ENCODE results near the gene CUZD1. TPM values are rescaled to one million over a fixed set of nuclear protein-coding genes. Genes with fewer than 3 reads are reported as not detected.
A peak's percentile ranks its signal among the peaks of the same experiment; 100 is the strongest.

Gene CUZD1
- total and polyA plus RNA-seq, 9 of the 15 experiments (the other 6 are each of a cell fraction or from before 2014, with no cell fraction given) = 0.51 to 1.7 (median 1.1) TPM

DNA sequence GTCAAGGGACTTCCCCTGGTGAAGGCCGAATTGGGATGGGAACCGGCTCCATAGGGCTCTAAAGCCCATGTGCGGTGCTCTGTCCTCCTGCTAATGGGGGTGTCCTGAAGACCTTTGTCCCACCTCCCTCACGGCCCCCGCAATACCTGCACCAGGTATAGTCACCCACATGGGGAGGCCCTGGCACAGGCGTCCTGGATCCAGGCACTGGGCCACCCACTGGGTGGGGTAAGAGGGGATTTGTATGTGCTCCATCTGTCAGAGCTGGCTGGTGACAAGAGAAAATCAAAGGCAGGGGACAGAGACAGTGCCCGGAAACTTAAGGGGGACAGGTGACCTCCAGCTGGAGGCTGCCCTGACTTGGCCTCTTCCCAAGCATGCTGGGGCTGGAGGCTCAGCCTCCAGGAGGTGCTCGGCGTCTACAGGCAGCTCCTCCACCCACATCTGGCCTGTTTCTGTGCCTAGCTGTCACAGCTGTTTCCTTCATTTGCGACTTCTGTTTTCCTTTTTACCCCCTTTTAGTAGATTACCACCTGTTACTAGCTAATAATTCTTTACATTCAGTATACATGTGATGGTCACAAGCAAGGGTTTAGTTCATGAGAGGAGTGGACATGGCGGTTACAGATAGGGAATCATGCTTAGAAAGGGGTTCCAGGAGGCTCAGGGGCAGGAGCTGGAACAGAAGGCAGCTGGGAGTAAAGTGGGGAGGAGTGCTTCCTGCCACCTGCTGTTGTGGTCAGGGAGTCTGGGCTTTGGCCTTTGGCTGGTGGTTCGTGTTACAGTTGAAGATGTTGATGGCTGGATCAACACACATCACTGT lies 2.3 kb upstream of the CUZD1 start:
- Histone ChIP-seq H3K36me3 (ENCODE audit: control insufficient read depth, insufficient read depth, low read length) (peaks cover 25% of the 10 kb centered on the region; the same call in 2 of the 3 replicates), H3K4me2 (ENCODE audit: insufficient read depth, low read length) (no peak overlapping the region), H3K27ac (ENCODE audit: extremely low read depth, low read depth, low read length) (no peak overlapping the region), H3K4me3 (no peak overlapping the region), H3K4me1 (replicated peaks in 1 of 2; ENCODE audit: control insufficient read depth in 2 of 2, insufficient read depth in 2 of 2, low read length in 2 of 2) (no peaks in the 10 kb centered on the region; a peak in 1 of 5 replicates), H3K9ac (ENCODE audit: insufficient read depth in 1 of 2, low read depth in 2 of 2, low read length in 2 of 2) (no peak overlapping the region), H2AFZ (ENCODE audit: low read depth, low read length) (no peak overlapping the region), H3K9me3 (replicated peaks; ENCODE audit: control insufficient read depth, insufficient read depth, low read depth, low read length) (no peaks in the 10 kb centered on the region), H3K27me3 (ENCODE audit: control insufficient read depth in 2 of 2, insufficient read depth in 2 of 2, low read length in 2 of 2) (no peaks in the 10 kb centered on the region), H3K9me1 (ENCODE audit: control insufficient read depth, insufficient read depth, low read length) (no peaks in the 10 kb centered on the region), H3K79me2 (ENCODE audit: control insufficient read depth, insufficient read depth, low read length) (no peaks in the 10 kb centered on the region), H4K20me1 (replicated peaks; ENCODE audit: control insufficient read depth, insufficient read depth, low read length) (no peaks in the 10 kb centered on the region)
- ChIA-PET POLR2A (interaction anchor here (0.6 kb wide), 1 partner anchor 324 kb away, joined by 3 read pairs; no protein-coding TSS in a partner anchor), CTCF (ENCODE audit: low intra/inter-chr PET ratio) (no interaction called here)
- in situ Hi-C loops (cut with MboI) = no loop called here
- 87% methylated on average over 9 of the region's 12 CpGs for WGBS (ENCODE audit: insufficient coverage, low coverage, missing lambda C conversion rate)
- peak in 1 of 4 experiments; percentile 7 for DNase-seq (ENCODE audit: extremely low read depth in 1 of 4, low spot score in 3 of 4)
- ATAC-seq = no peak; the same call in 2 of the 3 replicates
- no TSS peak for BruUV-seq (replicated peaks)
- FAIRE-seq = no peak
- intact Hi-C loops (cut with micrococcal nuclease) = no loop called here
- TF ChIP-seq, protein P1, sequence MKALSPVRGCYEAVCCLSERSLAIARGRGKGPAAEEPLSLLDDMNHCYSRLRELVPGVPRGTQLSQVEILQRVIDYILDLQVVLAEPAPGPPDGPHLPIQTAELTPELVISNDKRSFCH (CRISPR knock-in tag; IDR thresholded peaks at IDR 0.05) = no peak
- TF ChIP-seq, protein P1 (tag; IDR thresholded peaks at IDR 0.05) = 0 out of 2 replicates have a peak, but pooled peaks have one; percentile 25
- TF ChIP-seq, protein P2, sequence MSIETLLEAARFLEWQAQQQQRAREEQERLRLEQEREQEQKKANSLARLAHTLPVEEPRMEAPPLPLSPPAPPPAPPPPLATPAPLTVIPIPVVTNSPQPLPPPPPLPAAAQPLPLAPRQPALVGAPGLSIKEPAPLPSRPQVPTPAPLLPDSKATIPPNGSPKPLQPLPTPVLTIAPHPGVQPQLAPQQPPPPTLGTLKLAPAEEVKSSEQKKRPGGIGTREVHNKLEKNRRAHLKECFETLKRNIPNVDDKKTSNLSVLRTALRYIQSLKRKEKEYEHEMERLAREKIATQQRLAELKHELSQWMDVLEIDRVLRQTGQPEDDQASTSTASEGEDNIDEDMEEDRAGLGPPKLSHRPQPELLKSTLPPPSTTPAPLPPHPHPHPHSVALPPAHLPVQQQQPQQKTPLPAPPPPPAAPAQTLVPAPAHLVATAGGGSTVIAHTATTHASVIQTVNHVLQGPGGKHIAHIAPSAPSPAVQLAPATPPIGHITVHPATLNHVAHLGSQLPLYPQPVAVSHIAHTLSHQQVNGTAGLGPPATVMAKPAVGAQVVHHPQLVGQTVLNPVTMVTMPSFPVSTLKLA (conservative IDR thresholded peaks at IDR 0.05) = no peak
- TF ChIP-seq FOXA3 (CRISPR knock-in tag; conservative IDR thresholded peaks at IDR 0.05 in 1 of 2, IDR thresholded peaks at IDR 0.05 in 1 of 2) (0 out of 4 replicates have a peak, but pooled peaks of 1 of the 2 experiments have one; percentile 22), FOXJ2 (tag; IDR thresholded peaks at IDR 0.05) (no peak), POLR2G (IDR thresholded peaks at IDR 0.05; ENCODE audit: low read depth, low read length) (0 out of 2 replicates have a peak, but pooled peaks have one; percentile 32), CXXC5 (CRISPR knock-in tag; IDR thresholded peaks at IDR 0.05) (no peak), CBFA2T2 (conservative IDR thresholded peaks at IDR 0.05) (0 out of 2 replicates have a peak, but pooled peaks have one; percentile 22), CBFA2T3 (IDR thresholded peaks at IDR 0.05) (peak; percentile 40; the same call in 1 of the 2 replicates)
- TF ChIP-seq, protein P3, sequence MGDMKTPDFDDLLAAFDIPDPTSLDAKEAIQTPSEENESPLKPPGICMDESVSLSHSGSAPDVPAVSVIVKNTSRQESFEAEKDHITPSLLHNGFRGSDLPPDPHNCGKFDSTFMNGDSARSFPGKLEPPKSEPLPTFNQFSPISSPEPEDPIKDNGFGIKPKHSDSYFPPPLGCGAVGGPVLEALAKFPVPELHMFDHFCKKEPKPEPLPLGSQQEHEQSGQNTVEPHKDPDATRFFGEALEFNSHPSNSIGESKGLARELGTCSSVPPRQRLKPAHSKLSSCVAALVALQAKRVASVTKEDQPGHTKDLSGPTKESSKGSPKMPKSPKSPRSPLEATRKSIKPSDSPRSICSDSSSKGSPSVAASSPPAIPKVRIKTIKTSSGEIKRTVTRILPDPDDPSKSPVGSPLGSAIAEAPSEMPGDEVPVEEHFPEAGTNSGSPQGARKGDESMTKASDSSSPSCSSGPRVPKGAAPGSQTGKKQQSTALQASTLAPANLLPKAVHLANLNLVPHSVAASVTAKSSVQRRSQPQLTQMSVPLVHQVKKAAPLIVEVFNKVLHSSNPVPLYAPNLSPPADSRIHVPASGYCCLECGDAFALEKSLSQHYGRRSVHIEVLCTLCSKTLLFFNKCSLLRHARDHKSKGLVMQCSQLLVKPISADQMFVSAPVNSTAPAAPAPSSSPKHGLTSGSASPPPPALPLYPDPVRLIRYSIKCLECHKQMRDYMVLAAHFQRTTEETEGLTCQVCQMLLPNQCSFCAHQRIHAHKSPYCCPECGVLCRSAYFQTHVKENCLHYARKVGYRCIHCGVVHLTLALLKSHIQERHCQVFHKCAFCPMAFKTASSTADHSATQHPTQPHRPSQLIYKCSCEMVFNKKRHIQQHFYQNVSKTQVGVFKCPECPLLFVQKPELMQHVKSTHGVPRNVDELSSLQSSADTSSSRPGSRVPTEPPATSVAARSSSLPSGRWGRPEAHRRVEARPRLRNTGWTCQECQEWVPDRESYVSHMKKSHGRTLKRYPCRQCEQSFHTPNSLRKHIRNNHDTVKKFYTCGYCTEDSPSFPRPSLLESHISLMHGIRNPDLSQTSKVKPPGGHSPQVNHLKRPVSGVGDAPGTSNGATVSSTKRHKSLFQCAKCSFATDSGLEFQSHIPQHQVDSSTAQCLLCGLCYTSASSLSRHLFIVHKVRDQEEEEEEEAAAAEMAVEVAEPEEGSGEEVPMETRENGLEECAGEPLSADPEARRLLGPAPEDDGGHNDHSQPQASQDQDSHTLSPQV (IDR thresholded peaks at IDR 0.05) = no peak
- TF ChIP-seq, protein P4, sequence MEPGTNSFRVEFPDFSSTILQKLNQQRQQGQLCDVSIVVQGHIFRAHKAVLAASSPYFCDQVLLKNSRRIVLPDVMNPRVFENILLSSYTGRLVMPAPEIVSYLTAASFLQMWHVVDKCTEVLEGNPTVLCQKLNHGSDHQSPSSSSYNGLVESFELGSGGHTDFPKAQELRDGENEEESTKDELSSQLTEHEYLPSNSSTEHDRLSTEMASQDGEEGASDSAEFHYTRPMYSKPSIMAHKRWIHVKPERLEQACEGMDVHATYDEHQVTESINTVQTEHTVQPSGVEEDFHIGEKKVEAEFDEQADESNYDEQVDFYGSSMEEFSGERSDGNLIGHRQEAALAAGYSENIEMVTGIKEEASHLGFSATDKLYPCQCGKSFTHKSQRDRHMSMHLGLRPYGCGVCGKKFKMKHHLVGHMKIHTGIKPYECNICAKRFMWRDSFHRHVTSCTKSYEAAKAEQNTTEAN (CRISPR knock-in tag; IDR thresholded peaks at IDR 0.05) = no peak
